ENCODE data around the gene PHACTR3. TPM values are rescaled to one million over a fixed set of nuclear protein-coding genes. Genes with fewer than 3 reads are reported as not detected.
"Not testable (repeated sequence)": the region's sequence is repeated elsewhere in the genome, so short reads cannot be mapped to it uniquely, and the experiment has no call there.

The PHACTR3 gene
- total RNA-seq, 2 experiments from 2014 or later, result not detected

DNA sequence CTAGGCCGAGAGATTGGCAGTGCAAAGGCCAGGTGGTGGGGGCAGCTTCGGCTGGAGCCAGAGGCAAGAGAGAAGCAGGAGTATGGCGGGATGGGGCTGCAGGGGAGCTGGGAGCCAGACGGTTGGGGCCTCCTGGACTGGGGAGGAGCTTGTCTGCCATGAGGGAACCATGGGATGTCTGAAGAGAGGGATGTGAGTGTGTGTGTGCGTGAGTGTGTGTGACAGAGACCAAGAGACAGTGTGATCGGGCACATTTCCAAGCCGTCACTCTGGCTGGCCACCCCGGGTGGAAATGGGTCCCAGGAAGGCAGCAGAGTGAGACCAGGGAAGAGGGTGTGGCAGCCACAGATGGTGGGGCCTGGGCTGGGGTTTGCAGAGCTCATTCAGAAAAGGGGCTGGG is 13.8 kb downstream of the PHACTR3 start:
- Mint-ChIP-seq H3K27me3 (peaks cover 11% of the 10 kb centered on the region), H3K36me3 (no peaks in the 10 kb centered on the region), H3K4me1 (ENCODE audit: low read depth) (no peaks in the 10 kb centered on the region), H3K4me3 (no peak overlapping the region), H3K27ac (no peak overlapping the region), H3K9me3 (no peaks in the 10 kb centered on the region)
- intact Hi-C loops (cut with micrococcal nuclease), result no loop called here
- DNase-seq, result no peak
- POLR2A ChIA-PET, result no interaction called here
- CTCF ChIA-PET, result no interaction called here

DNA sequence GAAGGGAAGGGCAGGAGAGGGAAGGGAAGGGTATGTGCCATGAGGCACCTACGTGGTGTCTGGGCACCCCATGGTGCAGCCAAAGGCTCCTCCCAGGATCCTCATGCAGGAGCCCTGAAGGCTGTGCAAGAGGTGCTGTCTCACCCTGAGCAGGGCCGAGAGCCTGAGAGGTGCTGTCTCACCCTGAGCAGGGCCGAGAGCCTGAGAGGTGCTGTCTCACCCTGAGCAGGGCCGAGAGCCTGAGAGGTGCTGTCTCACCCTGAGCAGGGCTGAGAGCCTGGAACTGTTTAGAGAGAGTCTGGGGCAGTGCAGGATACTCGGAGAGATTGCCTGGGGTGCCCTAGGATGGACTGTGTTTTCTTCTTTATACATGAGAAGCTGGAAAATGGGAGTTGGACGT is 14.2 kb downstream of the PHACTR3 start:
- H3K27ac Mint-ChIP-seq; H3K4me3 Mint-ChIP-seq; H3K4me1 Mint-ChIP-seq (ENCODE audit: low read depth); intact Hi-C loops (cut with micrococcal nuclease); H3K9me3 Mint-ChIP-seq; H3K36me3 Mint-ChIP-seq; DNase-seq; POLR2A ChIA-PET; CTCF ChIA-PET: not testable (repeated sequence)
- H3K27me3 Mint-ChIP-seq, result peaks cover 11% of the 10 kb centered on the region

GRCh38 chr20:59620860-59621505 is 16.6 kb downstream of the PHACTR3 start:
- ChIA-PET POLR2A (no interaction called here), CTCF (interaction anchor here (1.0 kb wide), 1 partner anchor 23 kb away, joined by 3 read pairs; no protein-coding TSS in a partner anchor)
- Mint-ChIP-seq H3K27ac (no peak overlapping the region), H3K4me3 (no peak overlapping the region), H3K9me3 (no peaks in the 10 kb centered on the region), H3K4me1 (ENCODE audit: low read depth) (no peaks in the 10 kb centered on the region), H3K36me3 (no peaks in the 10 kb centered on the region), H3K27me3 (peaks cover 11% of the 10 kb centered on the region)
- intact Hi-C loops (cut with micrococcal nuclease), result no loop called here
- DNase-seq, result no peak

GRCh38 chr20:59622496-59622895 is 18.2 kb downstream of the PHACTR3 start:
- Mint-ChIP-seq H3K27me3 (peaks cover 11% of the 10 kb centered on the region), H3K4me1 (ENCODE audit: low read depth) (no peaks in the 10 kb centered on the region), H3K9me3 (no peaks in the 10 kb centered on the region), H3K36me3 (no peaks in the 10 kb centered on the region), H3K4me3 (no peak overlapping the region), H3K27ac (no peak overlapping the region)
- intact Hi-C loops (cut with micrococcal nuclease), result no loop called here
- POLR2A ChIA-PET, result no interaction called here
- CTCF ChIA-PET, result no interaction called here
- DNase-seq, result no peak

DNA sequence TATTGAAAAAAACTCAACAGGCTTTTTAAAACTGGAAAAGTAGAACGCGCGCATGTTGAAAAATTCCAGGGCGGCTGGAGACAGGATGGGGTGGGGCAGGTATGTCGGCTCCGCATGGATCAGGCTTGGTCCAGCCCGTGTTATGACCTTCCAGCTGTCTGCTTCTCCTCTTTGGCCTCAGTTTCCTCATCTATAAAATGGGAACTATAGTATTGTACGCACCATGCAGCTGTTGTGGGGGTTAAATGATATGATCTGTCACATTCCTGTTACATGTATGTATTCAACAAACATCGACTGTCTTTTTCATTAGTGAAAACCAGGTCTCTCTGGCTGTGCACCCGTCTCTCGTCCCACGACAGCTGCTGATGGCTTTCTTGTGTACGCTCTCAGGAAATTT is 18.8 kb downstream of the PHACTR3 start:
- POLR2A ChIA-PET, result no interaction called here
- Mint-ChIP-seq H3K4me3 (no peak overlapping the region), H3K27me3 (peaks cover 6% of the 10 kb centered on the region), H3K4me1 (ENCODE audit: low read depth) (no peaks in the 10 kb centered on the region), H3K9me3 (no peaks in the 10 kb centered on the region), H3K36me3 (no peaks in the 10 kb centered on the region), H3K27ac (no peak overlapping the region)
- CTCF ChIA-PET, result no interaction called here
- DNase-seq, result no peak
- intact Hi-C loops (cut with micrococcal nuclease), result no loop called here

DNA sequence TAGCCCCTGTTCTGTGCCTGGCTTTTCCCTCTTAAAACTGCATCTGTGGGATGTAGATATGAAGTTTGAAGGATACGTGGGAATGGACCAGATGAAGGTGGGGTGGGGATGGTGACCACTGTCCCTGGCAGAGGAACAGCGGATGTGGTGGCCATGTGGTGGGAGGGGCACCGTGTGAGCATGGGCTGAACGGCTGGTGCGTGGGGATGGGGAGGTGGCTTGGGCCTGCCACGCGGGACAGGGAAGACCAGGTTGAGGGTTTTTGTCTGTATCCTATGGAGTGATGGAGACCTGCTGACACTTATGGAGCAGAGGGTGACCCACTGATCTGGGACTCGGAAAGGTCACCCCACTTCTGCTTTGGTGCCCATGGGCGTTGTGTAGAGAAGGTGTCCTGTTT is 19.2 kb downstream of the PHACTR3 start:
- Mint-ChIP-seq H3K9me3 (no peaks in the 10 kb centered on the region), H3K4me1 (ENCODE audit: low read depth) (no peaks in the 10 kb centered on the region)

GRCh38 chr20:59624401-59624800 is 20.1 kb downstream of the PHACTR3 start:
- Mint-ChIP-seq H3K9me3 (no peaks in the 10 kb centered on the region), H3K27ac (no peak overlapping the region), H3K27me3 (peaks cover 5% of the 10 kb centered on the region), H3K4me3 (no peak overlapping the region), H3K36me3 (no peaks in the 10 kb centered on the region), H3K4me1 (ENCODE audit: low read depth) (no peaks in the 10 kb centered on the region)
- ChIA-PET CTCF (no interaction called here), POLR2A (no interaction called here)
- intact Hi-C loops (cut with micrococcal nuclease), result no loop called here
- no peak for DNase-seq

More for the DNA sequence above, 19.2 kb downstream of the PHACTR3 start:
- Mint-ChIP-seq H3K27ac (no peak overlapping the region), H3K4me3 (no peak overlapping the region), H3K36me3 (no peaks in the 10 kb centered on the region), H3K27me3 (peaks cover 3% of the 10 kb centered on the region)
- DNase-seq, result no peak
- POLR2A ChIA-PET, result no interaction called here
- intact Hi-C loops (cut with micrococcal nuclease), result no loop called here
- CTCF ChIA-PET, result no interaction called here

DNA sequence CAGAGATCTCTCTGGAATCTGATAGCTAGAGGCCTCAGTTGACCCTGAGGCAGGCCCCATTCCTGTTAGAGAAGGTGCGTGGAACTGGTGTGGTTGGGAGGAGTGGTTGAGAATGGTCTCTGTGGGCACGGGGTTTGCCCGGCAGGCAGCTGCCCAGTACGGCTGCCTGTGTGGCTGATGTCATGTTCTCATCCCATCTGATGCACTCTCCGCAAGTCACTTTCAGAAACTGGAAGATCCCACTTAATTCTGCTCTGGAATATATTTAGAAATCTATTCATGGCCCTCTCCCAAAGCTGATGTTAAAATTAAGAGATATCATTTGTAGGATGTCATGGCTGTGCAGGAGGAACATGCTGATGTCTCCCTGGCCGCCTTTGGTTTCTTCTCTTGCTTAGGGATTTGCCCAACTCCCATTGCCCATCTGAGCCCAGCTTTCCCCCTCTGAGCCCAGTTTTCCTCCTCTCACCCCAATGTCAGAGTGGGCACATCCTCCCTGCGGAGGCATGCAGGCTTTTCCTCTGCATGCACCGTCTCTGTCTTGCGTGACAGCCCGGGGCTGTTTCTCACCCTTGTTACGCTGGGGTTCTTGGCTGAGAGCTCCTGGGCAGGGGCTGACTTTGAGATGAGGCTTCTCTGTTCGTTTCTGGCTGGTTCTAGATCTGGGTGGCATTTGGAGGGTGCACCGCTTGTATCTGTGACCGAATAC is 21.0 kb downstream of the PHACTR3 start:
- DNase-seq, result no peak
- H3K9me3 Mint-ChIP-seq, result no peaks in the 10 kb centered on the region
- POLR2A ChIA-PET, result no interaction called here
- CTCF ChIA-PET, result no interaction called here
- peaks cover 6% of the 10 kb centered on the region for H3K27me3 Mint-ChIP-seq
- H3K27ac Mint-ChIP-seq, result no peak overlapping the region
- no peaks in the 10 kb centered on the region for H3K4me1 Mint-ChIP-seq (ENCODE audit: low read depth)
- H3K36me3 Mint-ChIP-seq, result no peaks in the 10 kb centered on the region
- H3K4me3 Mint-ChIP-seq, result no peak overlapping the region
- intact Hi-C loops (cut with micrococcal nuclease), result no loop called here

- H3K9me3 Mint-ChIP-seq, result no peaks in the 10 kb centered on the region
- peaks cover 6% of the 10 kb centered on the region for H3K27me3 Mint-ChIP-seq
- POLR2A ChIA-PET, result no interaction called here
- no peak for DNase-seq
- H3K36me3 Mint-ChIP-seq, result no peaks in the 10 kb centered on the region
- intact Hi-C loops (cut with micrococcal nuclease), result no loop called here
- H3K4me3 Mint-ChIP-seq, result no peak overlapping the region
- CTCF ChIA-PET, result no interaction called here
- H3K4me1 Mint-ChIP-seq (ENCODE audit: low read depth), result no peaks in the 10 kb centered on the region
- H3K27ac Mint-ChIP-seq, result no peak overlapping the region
These were observed 23.0 kb downstream of the PHACTR3 start for GRCh38 chr20:59627298-59627697.

DNA sequence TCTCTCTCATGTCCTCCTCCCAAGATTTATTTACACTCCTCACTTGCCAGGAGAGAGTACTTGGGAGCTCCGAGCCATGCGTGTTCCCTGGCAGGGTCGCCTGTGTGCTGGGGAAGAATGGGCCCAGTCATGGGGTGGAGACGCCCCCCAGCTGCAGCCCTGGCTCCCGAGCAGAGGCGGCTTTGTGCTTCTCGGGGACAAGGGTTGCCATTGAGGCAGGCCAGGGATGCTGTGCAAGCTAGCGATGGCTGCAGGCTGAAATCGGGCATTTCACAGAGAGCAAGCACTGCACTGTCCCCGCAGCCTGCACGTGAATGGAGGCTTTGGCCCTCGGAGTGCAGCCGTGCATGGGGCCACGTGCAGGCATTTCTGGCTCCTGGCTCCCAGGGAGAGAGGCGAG is 23.8 kb downstream of the PHACTR3 start:
- peaks cover 6% of the 10 kb centered on the region for H3K27me3 Mint-ChIP-seq
- ChIA-PET POLR2A (no interaction called here), CTCF (no interaction called here)
- no peaks in the 10 kb centered on the region for H3K4me1 Mint-ChIP-seq (ENCODE audit: low read depth)
- intact Hi-C loops (cut with micrococcal nuclease), result no loop called here
- no peak overlapping the region for H3K27ac Mint-ChIP-seq
- H3K36me3 Mint-ChIP-seq, result no peaks in the 10 kb centered on the region
- H3K9me3 Mint-ChIP-seq, result no peaks in the 10 kb centered on the region
- no peak for DNase-seq
- no peak overlapping the region for H3K4me3 Mint-ChIP-seq

DNA sequence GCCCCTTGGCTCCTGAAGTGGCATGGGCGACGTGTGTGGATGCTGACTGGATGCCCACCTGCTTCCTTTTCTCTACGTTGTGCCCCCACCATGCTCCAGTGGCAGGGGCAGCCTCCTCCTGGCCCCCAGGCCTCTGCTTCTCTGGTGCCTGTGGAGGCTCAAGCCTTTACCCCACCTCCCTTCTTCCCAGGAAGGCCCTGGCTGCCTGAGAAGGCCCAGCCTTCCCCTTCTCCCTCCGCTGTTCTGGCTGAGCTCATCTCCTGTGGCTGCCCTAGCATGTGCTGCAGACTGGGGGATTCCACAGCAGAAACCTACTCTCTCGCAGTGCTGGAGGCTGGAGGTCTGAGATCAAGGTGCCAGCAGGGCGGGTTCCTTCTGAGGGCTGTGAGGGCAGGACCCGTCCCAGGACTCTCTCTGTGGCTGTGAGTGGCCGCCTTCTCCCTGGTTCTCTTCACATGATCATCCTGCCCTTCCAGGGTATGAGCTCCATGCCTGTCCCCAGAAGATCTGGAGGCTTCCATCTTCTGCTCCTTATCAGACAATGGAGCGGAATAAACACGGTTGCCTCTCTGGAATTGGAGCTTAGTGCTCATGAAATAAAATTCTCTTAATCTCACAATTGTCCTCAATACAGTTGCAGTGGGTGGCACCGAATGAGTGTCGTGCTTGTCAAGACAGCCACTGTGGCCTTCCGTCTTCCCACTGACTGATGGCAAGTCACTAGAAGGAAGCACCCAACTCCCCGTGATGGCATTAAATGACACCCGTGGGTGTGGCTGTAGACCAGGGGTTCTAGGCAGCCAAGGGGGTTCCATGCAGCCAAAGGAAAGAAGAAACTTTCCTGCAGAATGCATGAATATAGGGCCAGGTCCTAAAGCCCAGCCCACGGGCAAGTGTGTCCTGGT is 25.1 kb downstream of the PHACTR3 start:
- POLR2A ChIA-PET, result no interaction called here
- Mint-ChIP-seq H3K36me3 (no peaks in the 10 kb centered on the region), H3K4me1 (ENCODE audit: low read depth) (no peaks in the 10 kb centered on the region), H3K9me3 (no peaks in the 10 kb centered on the region), H3K27me3 (peaks cover 6% of the 10 kb centered on the region), H3K4me3 (no peak overlapping the region), H3K27ac (no peak overlapping the region)
- intact Hi-C loops (cut with micrococcal nuclease), result no loop called here
- CTCF ChIA-PET, result no interaction called here
- DNase-seq, result no peak

DNA sequence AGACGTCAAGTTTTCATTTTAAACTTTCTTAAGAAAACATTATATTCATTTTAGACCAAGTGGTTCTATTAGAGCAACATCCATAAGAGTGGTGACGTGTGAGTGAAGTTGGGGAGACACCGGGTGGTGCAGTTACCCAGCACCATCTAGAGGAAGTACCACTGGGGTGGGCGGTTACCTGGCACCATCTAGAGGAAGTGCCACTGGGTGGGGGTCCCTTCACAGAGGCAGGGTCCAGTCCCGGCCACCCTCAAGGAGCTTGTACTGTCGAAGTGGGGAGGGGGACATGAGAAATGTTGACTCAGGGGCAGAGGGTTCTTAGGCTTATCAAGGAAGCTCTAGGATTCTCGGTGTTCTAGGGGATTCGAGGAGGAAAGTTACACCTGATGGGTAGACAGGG is 26.2 kb downstream of the PHACTR3 start:
- H3K4me1 Mint-ChIP-seq (ENCODE audit: low read depth), result no peaks in the 10 kb centered on the region
- ChIA-PET CTCF (no interaction called here), POLR2A (no interaction called here)
- no peak overlapping the region for H3K4me3 Mint-ChIP-seq
- H3K9me3 Mint-ChIP-seq, result no peaks in the 10 kb centered on the region
- no peak overlapping the region for H3K27ac Mint-ChIP-seq
- DNase-seq, result no peak
- intact Hi-C loops (cut with micrococcal nuclease), result no loop called here
- peaks cover 7% of the 10 kb centered on the region for H3K27me3 Mint-ChIP-seq
- H3K36me3 Mint-ChIP-seq, result no peaks in the 10 kb centered on the region
